SHP77 treated with DMSO at 0.1 percent for 48 hours (cell line): ENCODE data around the gene TMEM135.
"Not testable (repeated sequence)": the region's sequence is repeated elsewhere in the genome, so short reads cannot be mapped to it uniquely, and the experiment has no call there.

Source experiments
- DNase-seq: peaks from one replicate; lab custom pipeline; 2025; lab: John Stamatoyannopoulos, UW

TMEM135 gene

GRCh38 chr11:87020764-87021365 lies 16.9 kb upstream of the TMEM135 start:
- DNase-seq, result no peak

GRCh38 chr11:87022254-87022653 lies 15.5 kb upstream of the TMEM135 start:
- no peak for DNase-seq

- DNase-seq, result no peak
Measured at GRCh38 chr11:87022738-87023137, 15.0 kb upstream of the TMEM135 start.

- not testable (repeated sequence) for DNase-seq
Measured at GRCh38 chr11:87026415-87026814, 11.3 kb upstream of the TMEM135 start.

- no peak for DNase-seq
Measured at GRCh38 chr11:87030458-87031054, 7.2 kb upstream of the TMEM135 start.

GRCh38 chr11:87031433-87032170 lies 6.1 kb upstream of the TMEM135 start:
- DNase-seq, result no peak

GRCh38 chr11:87033561-87033960 lies 4.2 kb upstream of the TMEM135 start:
- DNase-seq, result no peak

- DNase-seq, result no peak
Measured at GRCh38 chr11:87035976-87036583, 1.7 kb upstream of the TMEM135 start.

GRCh38 chr11:87036756-87037449 lies 831 bp upstream of the TMEM135 start:
- peak; percentile 54 for DNase-seq

GRCh38 chr11:87038235-87038977 lies 672 bp downstream of the TMEM135 start:
- DNase-seq, result no peak

GRCh38 chr11:87039371-87039770 lies 1.6 kb downstream of the TMEM135 start:
- no peak for DNase-seq

- DNase-seq, result no peak
Measured at GRCh38 chr11:87043894-87044293, 6.2 kb downstream of the TMEM135 start.

GRCh38 chr11:87046824-87047223 lies 9.1 kb downstream of the TMEM135 start:
- DNase-seq, result no peak

GRCh38 chr11:87056091-87056490 lies 18.4 kb downstream of the TMEM135 start:
- no peak for DNase-seq

- DNase-seq, result no peak
Measured at GRCh38 chr11:87057749-87058148, 20.0 kb downstream of the TMEM135 start.

- DNase-seq, result no peak
Measured at GRCh38 chr11:87059596-87060390, 22.1 kb downstream of the TMEM135 start.

GRCh38 chr11:87061766-87062165 lies 24.0 kb downstream of the TMEM135 start:
- DNase-seq, result no peak

GRCh38 chr11:87063982-87064381 lies 26.2 kb downstream of the TMEM135 start:
- no peak for DNase-seq

GRCh38 chr11:87072787-87073186 lies 35.1 kb downstream of the TMEM135 start:
- DNase-seq, result no peak

GRCh38 chr11:87076260-87076783 lies 38.6 kb downstream of the TMEM135 start:
- no peak for DNase-seq
